Sigmoid colon (tissue), 7 donors: ENCODE results near the gene CASS4. TPM values are rescaled to one million over a fixed set of nuclear protein-coding genes. Genes with fewer than 3 reads are reported as not detected.
A peak's percentile ranks its signal among the peaks of the same experiment; 100 is the strongest.
"Not testable (repeated sequence)": the region's sequence is repeated elsewhere in the genome, so short reads cannot be mapped to it uniquely, and the experiment has no call there.

ENCODE experiments used
- DNase-seq: peaks from one replicate; pipeline ENCODE4 v3.0.0-alpha.2; 2019
- H3K27ac ChIP-seq, 4 donors: fragments of 200-600 bp; sonication (generic); one replicate each; pipeline ENCODE4 v1.5.1; 2016 to 2019; ENCODE audit warnings: mild to moderate bottlenecking in 1 of 4
- H3K27me3 ChIP-seq, 3 donors: fragments of 200-600 bp; sonication (generic); one replicate each; pipeline ENCODE4 v1.5.1; 2019; ENCODE audit warnings: mild to moderate bottlenecking in 1 of 3
- H3K36me3 ChIP-seq, 4 donors: fragments of 200-600 bp; sonication (generic); one replicate each; pipeline ENCODE4 v1.5.1; 2016 to 2019
- H3K4me1 ChIP-seq, 4 donors: fragments of 200-600 bp; sonication (generic); one replicate each; pipeline ENCODE4 v1.5.1; 2017 to 2019
- H3K4me3 ChIP-seq, 4 donors: fragments of 200-600 bp; sonication (generic); one replicate each; pipeline ENCODE4 v1.5.1; 2017 to 2019; ENCODE audit warnings: mild to moderate bottlenecking in 2 of 4, moderate library complexity in 1 of 4
- H3K9me3 ChIP-seq, 4 donors: fragments of 200-600 bp in 3 of 4; sonication (generic) in 3 of 4; one replicate each; pipeline versions ENCODE4 v1.5.1 to v1.6.1; 2013 to 2019
- CTCF ChIP-seq, 4 experiments: fragments of 450-650 bp in 3 of 4; fragments of 200-600 bp in 1 of 4; IDR thresholded peaks; one replicate each; pipeline ENCODE4 v1.5.1; 2016 to 2019; ENCODE audit warnings: antibody characterized with exemption in 4 of 4, mild to moderate bottlenecking in 3 of 4, moderate library complexity in 2 of 4
- EP300 ChIP-seq, 4 donors: sonication (generic); formaldehyde crosslinking; IDR thresholded peaks; one replicate each; pipeline ENCODE4 v1.6.1; 2017; ENCODE audit warnings: antibody characterized with exemption in 4 of 4
- POLR2A ChIP-seq, 2 donors: fragments of 450-650 bp; IDR thresholded peaks; one replicate each; pipeline ENCODE4 v1.6.1; 2016; ENCODE audit warnings: antibody characterized with exemption in 2 of 2, mild to moderate bottlenecking in 2 of 2, moderate library complexity in 2 of 2
- POLR2AphosphoS5 ChIP-seq, 4 donors: sonication (generic); formaldehyde crosslinking; IDR thresholded peaks; one replicate each; pipeline ENCODE4 v1.6.1; 2017; ENCODE audit warnings: antibody characterized with exemption in 4 of 4
- WGBS, 2 donors: extraction: QIAGEN DNeasy Blood & Tissue Kit; methylation state at CpG; one replicate each; pipeline ENCODE4 v1.1.7; 2013; 5-methylcytosine and 5-hydroxymethylcytosine counted together
- intact Hi-C: fragments of 100-400 bp; cut with DNase I; formaldehyde crosslinking; loops from one replicate; pipeline ENCODE4 v1.15.1; 2023
- polyA plus RNA-seq, 3 donors: library from polyadenylated mRNA; stranded (reverse); fragments of 200-250 nt; gene quantifications; one replicate each; pipeline ENCODE4 v1.2.3, GENCODE V29; 2013
- total RNA-seq, 4 donors: library from RNA; depleted of rRNA; stranded (reverse); fragments of >200 nt; gene quantifications; one replicate each; pipeline ENCODE4 v1.1.0, GENCODE V29; 2016
- donor health status: healthy with polysubstance abuse.
- donor health status: Bipolar disorder and iron deficiency.
- donor health status: healthy.

The CASS4 gene
- total and polyA plus RNA-seq, 7 donors: 0.46 to 2.9 (median 1.6) TPM

GRCh38 chr20:56400001-56400640, 11.9 kb upstream of the CASS4 start:
- Histone ChIP-seq H3K27ac (no peak overlapping the region), H3K27me3 (no peaks in the 10 kb centered on the region), H3K36me3 (peaks cover 27 to 93% (median 49%) of the 10 kb centered on the region in 4 donors), H3K4me1 (peaks cover 0 to 10% (median 5%) of the 10 kb centered on the region in 4 donors), H3K4me3 (no peak overlapping the region), H3K9me3 (no peaks in the 10 kb centered on the region)
- TF ChIP-seq POLR2A (IDR thresholded peaks at IDR 0.05) (no peak), CTCF (IDR thresholded peaks at IDR 0.05) (peak in 3 of 4 experiments; percentile 51 to 69 (median 57))
- intact Hi-C loops: no loop called here
- no peak for DNase-seq

GRCh38 chr20:56403465-56403864, 8.6 kb upstream of the CASS4 start:
- Histone ChIP-seq H3K9me3 (no peaks in the 10 kb centered on the region), H3K36me3 (peaks cover 22 to 94% (median 45%) of the 10 kb centered on the region in 4 donors), H3K27me3 (no peaks in the 10 kb centered on the region), H3K27ac (no peak overlapping the region), H3K4me3 (no peak overlapping the region), H3K4me1 (peaks cover 0 to 9% (median 4%) of the 10 kb centered on the region in 4 donors)
- TF ChIP-seq POLR2A (IDR thresholded peaks at IDR 0.05) (no peak), POLR2AphosphoS5 (IDR thresholded peaks at IDR 0.05) (no peak), CTCF (IDR thresholded peaks at IDR 0.05) (no peak), EP300 (IDR thresholded peaks at IDR 0.05) (no peak)
- WGBS, 2 donors: 95% methylated on average over 26 of the region's 26 CpGs
- DNase-seq: no peak
- intact Hi-C loops: no loop called here

- H3K27me3 ChIP-seq, H3K4me3 ChIP-seq, H3K9me3 ChIP-seq, H3K27ac ChIP-seq, intact Hi-C loops, H3K4me1 ChIP-seq, DNase-seq: not testable (repeated sequence)
- WGBS, 2 donors: 92% methylated on average over 12 of the region's 12 CpGs
- H3K36me3 ChIP-seq: peaks cover 13 to 87% (median 32%) of the 10 kb centered on the region in 4 donors
Observed at GRCh38 chr20:56405356-56405755, 6.7 kb upstream of the CASS4 start.

GRCh38 chr20:56406910-56407309, 5.2 kb upstream of the CASS4 start:
- no peak for DNase-seq

GRCh38 chr20:56409521-56409920, 2.5 kb upstream of the CASS4 start:
- Histone ChIP-seq H3K4me3 (no peak overlapping the region), H3K27me3 (no peaks in the 10 kb centered on the region), H3K9me3 (no peaks in the 10 kb centered on the region), H3K4me1 (no peaks in the 10 kb centered on the region), H3K27ac (peak overlapping the region in 3 of 4 donors; percentile 27 to 63 (median 48)), H3K36me3 (peaks cover 0 to 47% (median 21%) of the 10 kb centered on the region in 4 donors)
- intact Hi-C loops: no loop called here
- WGBS, 2 donors: 87% methylated on average over 5 of the region's 5 CpGs
- no peak for DNase-seq
- TF ChIP-seq CTCF (IDR thresholded peaks at IDR 0.05) (no peak), POLR2A (IDR thresholded peaks at IDR 0.05) (no peak), EP300 (IDR thresholded peaks at IDR 0.05) (peak in 3 of 4 donors; percentile 12 to 57 (median 19)), POLR2AphosphoS5 (IDR thresholded peaks at IDR 0.05) (peak in 2 of 4 donors; percentile 22 to 33)

More at GRCh38 chr20:56406910-56407309, 5.2 kb upstream of the CASS4 start:
- intact Hi-C loops: no loop called here
- Histone ChIP-seq H3K9me3 (no peaks in the 10 kb centered on the region), H3K4me1 (no peaks in the 10 kb centered on the region), H3K36me3 (peaks cover 7 to 73% (median 32%) of the 10 kb centered on the region in 4 donors), H3K4me3 (no peak overlapping the region), H3K27ac (no peak overlapping the region), H3K27me3 (no peaks in the 10 kb centered on the region)
- TF ChIP-seq CTCF (IDR thresholded peaks at IDR 0.05) (no peak), EP300 (IDR thresholded peaks at IDR 0.05) (no peak), POLR2AphosphoS5 (IDR thresholded peaks at IDR 0.05) (no peak), POLR2A (IDR thresholded peaks at IDR 0.05) (no peak)
- whole genome bisulfite sequencing, 2 donors: 92 to 93% methylated on average over 3 of the region's 3 CpGs
